ENCODE results near the gene MGAT1. TPM values are rescaled to one million over a fixed set of nuclear protein-coding genes. Genes with fewer than 3 reads are reported as not detected.
"Not testable (repeated sequence)": the region's sequence is repeated elsewhere in the genome, so short reads cannot be mapped to it uniquely, and the experiment has no call there.

MGAT1 gene
- polyA plus RNA-seq, 1 donor from 2014 or later: 101 TPM

GRCh38 chr5:180771839-180772238 lies 30.8 kb downstream of the MGAT1 start:
- no peak overlapping the region for H3K4me3 Mint-ChIP-seq
- no peaks in the 10 kb centered on the region for H3K4me1 Mint-ChIP-seq
- H3K27ac Mint-ChIP-seq: no peak overlapping the region
- H3K9me3 Mint-ChIP-seq: peaks cover 2 to 20% (median 9%) of the 10 kb centered on the region in 3 donors
- H3K36me3 Mint-ChIP-seq: peaks cover 2% of the 10 kb centered on the region
- peaks cover 3% of the 10 kb centered on the region for H3K27me3 Mint-ChIP-seq

- no peak overlapping the region for H3K4me3 Mint-ChIP-seq
- peaks cover 2% of the 10 kb centered on the region for H3K36me3 Mint-ChIP-seq
- peaks cover 6% of the 10 kb centered on the region for H3K27me3 Mint-ChIP-seq
- H3K9me3 Mint-ChIP-seq: peaks cover 5 to 23% (median 14%) of the 10 kb centered on the region in 3 donors
- H3K4me1 Mint-ChIP-seq: no peaks in the 10 kb centered on the region
- H3K27ac Mint-ChIP-seq: no peak overlapping the region
Observed at GRCh38 chr5:180769821-180770220, 32.8 kb downstream of the MGAT1 start.

GRCh38 chr5:180755601-180756000 lies 47.0 kb downstream of the MGAT1 start:
- H3K36me3 Mint-ChIP-seq: peaks cover 2% of the 10 kb centered on the region

GRCh38 chr5:180744253-180744652 lies 58.4 kb downstream of the MGAT1 start:
- Mint-ChIP-seq H3K36me3 (no peaks in the 10 kb centered on the region), H3K4me3 (no peak overlapping the region), H3K4me1 (peaks cover 0 to 1% (median 0%) of the 10 kb centered on the region in 3 donors), H3K27ac (no peak overlapping the region), H3K9me3 (no peaks in the 10 kb centered on the region), H3K27me3 (peaks cover 6% of the 10 kb centered on the region)

More at GRCh38 chr5:180755601-180756000, 47.0 kb downstream of the MGAT1 start:
- Mint-ChIP-seq H3K4me3 (no peak overlapping the region), H3K27ac (no peak overlapping the region), H3K27me3 (peaks cover 5% of the 10 kb centered on the region), H3K9me3 (peaks cover 2 to 14% (median 9%) of the 10 kb centered on the region in 3 donors), H3K4me1 (no peaks in the 10 kb centered on the region)

GRCh38 chr5:180742727-180743126 lies 59.9 kb downstream of the MGAT1 start:
- Mint-ChIP-seq H3K36me3 (no peaks in the 10 kb centered on the region), H3K4me1 (peaks cover 0 to 1% (median 0%) of the 10 kb centered on the region in 3 donors), H3K27ac (no peak overlapping the region), H3K4me3 (no peak overlapping the region), H3K9me3 (no peaks in the 10 kb centered on the region), H3K27me3 (peaks cover 9% of the 10 kb centered on the region)

- H3K36me3 Mint-ChIP-seq, H3K27me3 Mint-ChIP-seq, H3K27ac Mint-ChIP-seq, H3K4me1 Mint-ChIP-seq, H3K4me3 Mint-ChIP-seq, H3K9me3 Mint-ChIP-seq: not testable (repeated sequence)
Observed at GRCh38 chr5:180740953-180741352, 61.7 kb downstream of the MGAT1 start.

- no peak within 1 kb of the TSS for H3K4me3 Mint-ChIP-seq
- peaks cover 0 to 1% (median 0%) of the 10 kb centered on the region in 3 donors for H3K4me1 Mint-ChIP-seq
- H3K36me3 Mint-ChIP-seq: no peaks in the 10 kb centered on the region
- peaks cover 9% of the 10 kb centered on the region for H3K27me3 Mint-ChIP-seq
- H3K9me3 Mint-ChIP-seq: no peaks in the 10 kb centered on the region
- H3K27ac Mint-ChIP-seq: no peak within 1 kb of the TSS
Observed at GRCh38 chr5:180739958-180740357, 62.6 kb downstream of the MGAT1 start, which contains the start of gene OR2Y1. Gene OR2Y1 (minus strand): TSS chr5:180740058. CDS start chr5:180740058, 0 bp downstream.

- H3K27me3 Mint-ChIP-seq: peaks cover 13% of the 10 kb centered on the region
- no peak overlapping the region for H3K4me3 Mint-ChIP-seq
- no peak overlapping the region for H3K27ac Mint-ChIP-seq
- peaks cover 0 to 1% (median 0%) of the 10 kb centered on the region in 3 donors for H3K9me3 Mint-ChIP-seq
- no peaks in the 10 kb centered on the region for H3K36me3 Mint-ChIP-seq
- peaks cover 0 to 1% (median 0%) of the 10 kb centered on the region in 3 donors for H3K4me1 Mint-ChIP-seq
Observed at GRCh38 chr5:180739271-180739670, 63.3 kb downstream of the MGAT1 start.

GRCh38 chr5:180736536-180736935 lies 66.1 kb downstream of the MGAT1 start:
- H3K36me3 Mint-ChIP-seq: no peaks in the 10 kb centered on the region
- peaks cover 13% of the 10 kb centered on the region for H3K27me3 Mint-ChIP-seq
- H3K4me1 Mint-ChIP-seq: peaks cover 0 to 1% (median 0%) of the 10 kb centered on the region in 3 donors
- peaks cover 0 to 1% (median 0%) of the 10 kb centered on the region in 3 donors for H3K9me3 Mint-ChIP-seq
- H3K27ac Mint-ChIP-seq: no peak overlapping the region
- no peak overlapping the region for H3K4me3 Mint-ChIP-seq

Other genes with a start within 250 kb of the MGAT1 start
- not detected for gene SCGB3A1, start 211.3 kb downstream of the MGAT1 start, polyA plus RNA-seq
- gene FLT4, start 153.2 kb downstream of the MGAT1 start, polyA plus RNA-seq: 0.56 TPM
- gene OR2Y1, start 62.7 kb downstream of the MGAT1 start, polyA plus RNA-seq: not detected
- 22.1 TPM for gene ZFP62, start 58.5 kb upstream of the MGAT1 start, polyA plus RNA-seq
- not detected for gene BTNL8, start 96.4 kb upstream of the MGAT1 start, polyA plus RNA-seq
- gene BTNL3, start 186.0 kb upstream of the MGAT1 start, polyA plus RNA-seq: not detected
- gene BTNL9, start 237.5 kb upstream of the MGAT1 start, polyA plus RNA-seq: 5.1 TPM